Tibial artery (tissue), 4 donors: ENCODE data around the gene MRPL12.

ENCODE experiments used
- DNase-seq, 2 donors: peaks; one replicate each; pipeline ENCODE4 v3.0.0-alpha.2; 2019
- H3K27ac ChIP-seq, 2 donors: fragments of 200-600 bp; sonication (generic) in 1 of 2; 1 replicate in 1 of 2; 2 replicates in 1 of 2; pipeline ENCODE4 v1.5.1; 2018 to 2019; ENCODE audit warnings: mild to moderate bottlenecking in 1 of 2
- H3K27me3 ChIP-seq, 2 donors: fragments of 200-600 bp; sonication (generic) in 1 of 2; one replicate each; pipeline versions ENCODE4 v1.5.1 to v1.6.0; 2016 to 2019
- H3K36me3 ChIP-seq, 3 donors: fragments of 200-600 bp; sonication (generic) in 2 of 3; one replicate each; pipeline ENCODE4 v1.5.1; 2016 to 2019; ENCODE audit warnings: mild to moderate bottlenecking in 2 of 3
- H3K4me1 ChIP-seq, 4 donors: fragments of 200-600 bp; sonication (generic) in 2 of 4; 1 replicate in 3 of 4; 2 replicates in 1 of 4; pipeline ENCODE4 v1.5.1; 2016 to 2019
- H3K4me3 ChIP-seq, 2 donors: fragments of 200-600 bp; sonication (generic) in 1 of 2; 1 replicate in 1 of 2; 2 replicates in 1 of 2; pipeline ENCODE4 v1.5.1; 2018 to 2019; ENCODE audit warnings: mild to moderate bottlenecking in 2 of 2
- H3K9me3 ChIP-seq, 3 donors: fragments of 200-600 bp; sonication (generic) in 1 of 3; one replicate each; pipeline ENCODE4 v1.5.1; 2016 to 2019
- CTCF ChIP-seq, 2 experiments: fragments of 200-600 bp in 1 of 2; fragments of 450-650 bp in 1 of 2; IDR thresholded peaks; one replicate each; pipeline ENCODE4 v1.5.1; 2017 to 2019; ENCODE audit warnings: antibody characterized with exemption in 2 of 2, mild to moderate bottlenecking in 1 of 2, moderate library complexity in 1 of 2
- intact Hi-C: fragments of 100-400 bp; cut with DNase I; formaldehyde crosslinking; loops from one replicate; pipeline ENCODE4 v1.15.0; 2023; ENCODE audit warnings: low total_unique reads

MRPL12 gene

GRCh38 chr17:81741594-81742452, 38.7 kb downstream of the MRPL12 start:
- no peak overlapping the region for H3K27ac ChIP-seq
- TF ChIP-seq CTCF (IDR thresholded peaks at IDR 0.05) = no peak
- H3K4me3 ChIP-seq = no peak overlapping the region
- no peak for DNase-seq
- no peaks in the 10 kb centered on the region for H3K9me3 ChIP-seq
- no peaks in the 10 kb centered on the region for H3K36me3 ChIP-seq
- peaks cover 0 to 35% of the 10 kb centered on the region in 2 donors for H3K27me3 ChIP-seq
- H3K4me1 ChIP-seq = peaks cover 0 to 5% (median 0%) of the 10 kb centered on the region in 4 donors
- intact Hi-C loops = no loop called here
